Endodermal cell (in vitro differentiated cells): ENCODE results near the gene SERPINE3. TPM values are rescaled to one million over a fixed set of nuclear protein-coding genes. Genes with fewer than 3 reads are reported as not detected.

ENCODE experiments used
- DNase-seq: peaks from one replicate; pipeline ENCODE4 v3.0.0-alpha.2; 2017
- H3K27ac ChIP-seq: 2 replicates; pipeline ENCODE4 v1.5.1; 2013; ENCODE audit warnings: mild to moderate bottlenecking, low read depth, low read length, moderate library complexity
- H3K27me3 ChIP-seq: 2 replicates; pipeline ENCODE4 v1.6.1; 2013; ENCODE audit warnings: mild to moderate bottlenecking, low read length, moderate library complexity; ENCODE audit not compliant: insufficient read depth, control insufficient read depth, poor library complexity, severe bottlenecking
- H3K36me3 ChIP-seq: 2 replicates; pipeline ENCODE4 v1.7.0; 2013; ENCODE audit warnings: mild to moderate bottlenecking, low read length, moderate library complexity; ENCODE audit not compliant: control insufficient read depth, insufficient read depth
- H3K4me1 ChIP-seq: one replicate; pipeline ENCODE4 v1.7.0; 2013; ENCODE audit warnings: low read length; ENCODE audit not compliant: control insufficient read depth, insufficient read depth
- H3K4me3 ChIP-seq: 2 replicates; pipeline ENCODE4 v1.5.1; 2013; ENCODE audit warnings: mild to moderate bottlenecking, low read length, moderate library complexity
- H3K9ac ChIP-seq: 2 replicates; pipeline ENCODE4 v1.6.1; 2013; ENCODE audit warnings: mild to moderate bottlenecking, low read length, moderate library complexity; ENCODE audit not compliant: poor library complexity, severe bottlenecking; ENCODE audit errors: extremely low read depth
- H3K9me3 ChIP-seq: 2 replicates; pipeline ENCODE4 v1.6.1; 2013; ENCODE audit warnings: mild to moderate bottlenecking, low read length, moderate library complexity; ENCODE audit not compliant: control insufficient read depth
- H3K27ac Mint-ChIP-seq: 2 replicates; pipeline ENCODE4 v1.8.0; 2020; ENCODE audit warnings: mixed read lengths
- H3K27me3 Mint-ChIP-seq: 2 replicates; pipeline ENCODE4 v1.8.0; 2021; ENCODE audit warnings: mild to moderate bottlenecking, mixed read lengths; ENCODE audit not compliant: insufficient read depth
- H3K36me3 Mint-ChIP-seq: 2 replicates; pipeline ENCODE4 v1.8.0; 2020; ENCODE audit warnings: low read depth, mixed read lengths
- H3K4me1 Mint-ChIP-seq: 2 replicates; pipeline ENCODE4 v1.8.0; 2020; ENCODE audit warnings: mixed read lengths
- H3K4me3 Mint-ChIP-seq: 2 replicates; pipeline ENCODE4 v1.8.0; 2020; ENCODE audit warnings: mild to moderate bottlenecking, moderate library complexity, mixed read lengths
- H3K9me3 Mint-ChIP-seq: 2 replicates; pipeline ENCODE4 v1.8.0; 2020; ENCODE audit warnings: mild to moderate bottlenecking, mixed read lengths
- WGBS, 2 experiments: methylation state at CpG; one replicate each; pipeline versions ENCODE4 v1.1.5 to v1.1.7; 2013; ENCODE audit warnings: missing lambda C conversion rate in 2 of 2, mixed read lengths in 1 of 2; ENCODE audit not compliant: insufficient coverage in 1 of 2, insufficient read length in 1 of 2; 5-methylcytosine and 5-hydroxymethylcytosine counted together
- total RNA-seq, 2 donors: library from RNA; stranded (reverse); fragmentation: NEBNext Ultra II Directional in 1 of 2; extraction: Animal tissue kit (Norgen Biotek cat#: 25700) in 1 of 2; gene quantifications; 2 replicates in 1 of 2; 3 replicates in 1 of 2; pipeline ENCODE4 v1.2.1, GENCODE V29; 2021
- TF ChIP-seq, protein P1 (sequence below): fragments of 200-600 bp; sonication (generic); conservative IDR thresholded peaks from 2 replicates; pipeline ENCODE4 v1.5.0; 2021; ENCODE audit warnings: antibody characterized with exemption, mild to moderate bottlenecking

SERPINE3 gene
- total RNA-seq, 2 donors from 2014 or later, result 0.89 TPM; not detected in 1

DNA sequence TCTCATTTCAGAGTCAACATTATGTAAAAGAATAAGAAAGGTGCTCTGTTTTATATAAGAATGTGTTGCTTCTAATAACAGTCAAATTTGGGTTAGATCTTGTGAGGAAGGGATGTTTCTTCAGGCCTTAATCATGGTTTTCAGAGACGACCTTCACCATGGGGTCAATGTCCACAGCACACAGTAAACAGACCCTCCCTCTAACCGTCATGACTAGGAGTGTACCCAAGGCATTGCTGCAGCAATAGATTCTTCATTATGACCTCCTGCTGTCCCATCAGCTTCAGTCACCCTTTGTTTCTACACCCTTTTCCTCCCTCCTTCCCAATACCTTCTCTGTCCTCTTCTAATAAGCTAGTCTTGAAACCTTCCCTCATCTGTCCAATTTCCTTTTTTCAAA lies 15.7 kb downstream of the SERPINE3 start:
- peaks cover 5% of the 10 kb centered on the region for H3K36me3 ChIP-seq
- DNase-seq, result no peak
- H3K9me3 ChIP-seq, result peaks cover 8% of the 10 kb centered on the region
- no peak overlapping the region for H3K27ac ChIP-seq
- Mint-ChIP-seq H3K4me1 (peaks cover 4% of the 10 kb centered on the region), H3K9me3 (peaks cover 3% of the 10 kb centered on the region), H3K36me3 (no peaks in the 10 kb centered on the region), H3K4me3 (no peak overlapping the region), H3K27ac (no peak overlapping the region), H3K27me3 (no peaks in the 10 kb centered on the region)
- no peak overlapping the region for H3K4me3 ChIP-seq
- TF ChIP-seq, protein P1, sequence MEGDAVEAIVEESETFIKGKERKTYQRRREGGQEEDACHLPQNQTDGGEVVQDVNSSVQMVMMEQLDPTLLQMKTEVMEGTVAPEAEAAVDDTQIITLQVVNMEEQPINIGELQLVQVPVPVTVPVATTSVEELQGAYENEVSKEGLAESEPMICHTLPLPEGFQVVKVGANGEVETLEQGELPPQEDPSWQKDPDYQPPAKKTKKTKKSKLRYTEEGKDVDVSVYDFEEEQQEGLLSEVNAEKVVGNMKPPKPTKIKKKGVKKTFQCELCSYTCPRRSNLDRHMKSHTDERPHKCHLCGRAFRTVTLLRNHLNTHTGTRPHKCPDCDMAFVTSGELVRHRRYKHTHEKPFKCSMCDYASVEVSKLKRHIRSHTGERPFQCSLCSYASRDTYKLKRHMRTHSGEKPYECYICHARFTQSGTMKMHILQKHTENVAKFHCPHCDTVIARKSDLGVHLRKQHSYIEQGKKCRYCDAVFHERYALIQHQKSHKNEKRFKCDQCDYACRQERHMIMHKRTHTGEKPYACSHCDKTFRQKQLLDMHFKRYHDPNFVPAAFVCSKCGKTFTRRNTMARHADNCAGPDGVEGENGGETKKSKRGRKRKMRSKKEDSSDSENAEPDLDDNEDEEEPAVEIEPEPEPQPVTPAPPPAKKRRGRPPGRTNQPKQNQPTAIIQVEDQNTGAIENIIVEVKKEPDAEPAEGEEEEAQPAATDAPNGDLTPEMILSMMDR, result no peak
- H3K27me3 ChIP-seq, result no peaks in the 10 kb centered on the region
- no peaks in the 10 kb centered on the region for H3K4me1 ChIP-seq
- H3K9ac ChIP-seq, result no peak overlapping the region
- 90 to 98% methylated on average over 2 of the region's 2 CpGs for WGBS, 2 experiments

DNA sequence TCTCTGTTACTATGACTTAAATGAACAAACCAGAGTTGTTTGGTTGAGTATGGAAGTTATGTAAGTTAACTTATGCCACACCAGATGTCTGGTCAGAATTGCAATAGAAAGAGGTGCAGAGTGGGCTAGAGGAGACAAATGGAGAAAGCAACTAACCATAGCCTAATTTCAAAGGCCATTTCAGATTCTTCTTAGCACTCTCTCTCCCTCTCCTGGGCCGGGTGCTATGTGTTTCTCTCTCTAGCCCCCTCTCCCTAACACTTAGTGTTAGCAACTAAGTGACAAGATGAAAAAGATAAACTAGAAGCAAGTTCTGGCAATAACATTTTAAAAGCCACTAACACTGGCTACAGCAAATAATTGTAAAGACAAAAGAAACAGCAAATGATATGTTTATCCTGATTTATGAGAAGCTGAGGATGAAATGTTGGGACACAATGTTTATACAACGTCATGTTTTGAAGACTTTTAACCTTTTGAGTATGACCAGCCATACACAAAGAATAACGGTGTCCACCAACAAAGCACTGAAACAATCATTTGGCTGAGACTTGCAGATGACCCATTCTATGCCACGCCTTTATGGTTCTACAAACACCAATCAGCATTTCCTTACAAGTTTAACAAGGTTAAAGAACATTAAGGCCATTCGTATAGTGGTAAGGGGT lies 18.6 kb downstream of the SERPINE3 start:
- WGBS, 2 experiments, result 94 to 100% methylated on average over 2 to 4 of the region's 5 CpGs
- Histone ChIP-seq H3K4me1 (no peaks in the 10 kb centered on the region), H3K9me3 (no peaks in the 10 kb centered on the region), H3K4me3 (no peak overlapping the region), H3K27me3 (no peaks in the 10 kb centered on the region), H3K9ac (no peak overlapping the region), H3K27ac (no peak overlapping the region), H3K36me3 (peaks cover 31% of the 10 kb centered on the region)
- H3K4me3 Mint-ChIP-seq, result no peak overlapping the region
- H3K4me1 Mint-ChIP-seq, result peaks cover 4% of the 10 kb centered on the region
- no peak for DNase-seq
- H3K27me3 Mint-ChIP-seq, result no peaks in the 10 kb centered on the region
- H3K36me3 Mint-ChIP-seq, result peaks cover 9% of the 10 kb centered on the region
- no peak overlapping the region for H3K27ac Mint-ChIP-seq
- H3K9me3 Mint-ChIP-seq, result no peaks in the 10 kb centered on the region
- TF ChIP-seq, protein P1, result peak; percentile 19

DNA sequence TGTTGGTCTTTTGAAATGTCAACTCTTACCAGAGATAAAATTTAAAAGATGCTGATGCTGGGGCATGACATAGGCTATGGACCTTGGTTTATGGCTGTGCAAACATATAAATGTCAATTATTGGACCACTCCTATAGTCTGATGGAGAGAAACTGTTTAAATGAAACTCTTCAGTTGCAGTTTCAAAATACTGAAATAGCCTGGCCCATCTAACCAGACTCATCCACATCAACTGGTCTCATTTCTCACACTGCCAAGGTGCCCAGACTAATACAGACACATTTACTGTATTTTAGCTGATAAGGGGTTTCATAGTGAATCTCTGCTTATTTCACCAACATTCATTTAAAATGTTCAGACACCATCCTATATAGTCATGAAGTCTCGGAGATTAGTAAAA lies 19.9 kb downstream of the SERPINE3 start:
- Mint-ChIP-seq H3K36me3 (peaks cover 12% of the 10 kb centered on the region), H3K4me3 (no peak overlapping the region), H3K9me3 (no peaks in the 10 kb centered on the region), H3K4me1 (peaks cover 4% of the 10 kb centered on the region), H3K27ac (no peak overlapping the region), H3K27me3 (no peaks in the 10 kb centered on the region)
- no peak overlapping the region for H3K27ac ChIP-seq
- H3K27me3 ChIP-seq, result no peaks in the 10 kb centered on the region
- H3K9me3 ChIP-seq, result no peaks in the 10 kb centered on the region
- H3K9ac ChIP-seq, result no peak overlapping the region
- peaks cover 43% of the 10 kb centered on the region for H3K36me3 ChIP-seq
- H3K4me3 ChIP-seq, result no peak overlapping the region
- no peak for DNase-seq
- 100% methylated on average over 1 of the region's 1 CpG for WGBS, 2 experiments
- TF ChIP-seq, protein P1, result no peak
- no peaks in the 10 kb centered on the region for H3K4me1 ChIP-seq
